MCF 10A (cell line): ENCODE data around the gene RAP1GAP2. TPM values are rescaled to one million over a fixed set of nuclear protein-coding genes. Genes with fewer than 3 reads are reported as not detected.

Experiments used
- Bru-seq: library from RNA; stranded (reverse); fragments of 400-500 nt; gene quantifications from one replicate; lab custom pipeline; 2021; lab: Mats Ljungman, UMichigan
- BruChase-seq, 2 experiments: library from RNA; stranded (reverse); fragments of 400-500 nt; gene quantifications; one replicate each; lab custom pipeline; 2021; lab: Mats Ljungman, UMichigan
- BruUV-seq: library from RNA; stranded (reverse); fragments of 400-500 nt; replicated peaks from 2 replicates; lab custom pipeline; 2021; lab: Mats Ljungman, UMichigan
- CTCF ChIA-PET: fragments of 300-600 bp; sonication (Branson Sonifier 250); formaldehyde crosslinking; extraction: SDS; loops from one replicate; lab custom pipeline; 2021; ENCODE audit warnings: antibody characterized with exemption, inconsistent platforms; lab: Yijun Ruan, JAX
- POLR2A ChIA-PET: fragments of 300-600, 350-650 bp; sonication (Branson Sonifier 250); formaldehyde crosslinking; extraction: SDS; loops from one replicate; lab custom pipeline; 2020; ENCODE audit warnings: antibody characterized with exemption, inconsistent platforms; lab: Yijun Ruan, JAX
- DNase-seq: peaks from one replicate; pipeline ENCODE4 v3.0.0-alpha.2; 2018; ENCODE audit not compliant: unreplicated experiment
- H3K27ac Mint-ChIP-seq: one replicate; pipeline ENCODE4 v1.8.0; 2022; ENCODE audit warnings: mild to moderate bottlenecking, low read depth, mixed read lengths; ENCODE audit not compliant: unreplicated experiment
- H3K27me3 Mint-ChIP-seq: one replicate; pipeline ENCODE4 v1.8.0; 2022; ENCODE audit warnings: mixed read lengths; ENCODE audit not compliant: insufficient read depth, unreplicated experiment
- H3K36me3 Mint-ChIP-seq: one replicate; pipeline ENCODE4 v1.8.0; 2022; ENCODE audit warnings: mild to moderate bottlenecking, moderate library complexity, mixed read lengths; ENCODE audit not compliant: insufficient read depth, unreplicated experiment
- H3K4me1 Mint-ChIP-seq: one replicate; pipeline ENCODE4 v1.8.0; 2022; ENCODE audit warnings: mixed read lengths; ENCODE audit not compliant: insufficient read depth, unreplicated experiment
- H3K4me3 Mint-ChIP-seq: one replicate; pipeline ENCODE4 v1.8.0; 2022; ENCODE audit warnings: mild to moderate bottlenecking, moderate library complexity, mixed read lengths; ENCODE audit not compliant: unreplicated experiment
- H3K9me3 Mint-ChIP-seq: one replicate; pipeline ENCODE4 v1.8.0; 2022; ENCODE audit warnings: mixed read lengths; ENCODE audit not compliant: unreplicated experiment
- intact Hi-C: fragments of 100-400 bp; cut with micrococcal nuclease; formaldehyde crosslinking; loops from 2 replicates; pipeline ENCODE4 v1.14.1; 2022
- long read RNA-seq: library from polyadenylated mRNA; stranded (forward); transcript quantifications from one replicate; pipeline ENCODE4 v2.0.0, GENCODE V29; 2022
- total RNA-seq: library from RNA; stranded (reverse); gene quantifications from 2 replicates; pipeline ENCODE4 v1.2.3, GENCODE V29; 2022
- TF ChIP-seq, protein P1 (sequence below): fragments of 200-600 bp; IDR thresholded peaks from one replicate; pipeline ENCODE4 v1.8.0; 2022; ENCODE audit warnings: antibody characterized with exemption, mild to moderate bottlenecking; ENCODE audit not compliant: unreplicated experiment

The RAP1GAP2 gene
- total RNA-seq (33.8 and 40.2 TPM in 2 replicates), Bru-seq, nascent RNA (percentile 48 among the genes with signal in this experiment), BruChase-seq, experiment 1, labeled RNA remaining after a 6-hour chase (percentile 53 among the genes with signal in this experiment), BruChase-seq, experiment 2, labeled RNA remaining after a 2-hour chase (percentile 46 among the genes with signal in this experiment)
- long read RNA-seq, full-length matches to known transcripts: 16 of 33 reads
- long read RNA-seq, partial matches to known transcripts: 4 of 33 reads
- long read RNA-seq, other reads (novel, unspliced or antisense): 13 of 33 reads

DNA sequence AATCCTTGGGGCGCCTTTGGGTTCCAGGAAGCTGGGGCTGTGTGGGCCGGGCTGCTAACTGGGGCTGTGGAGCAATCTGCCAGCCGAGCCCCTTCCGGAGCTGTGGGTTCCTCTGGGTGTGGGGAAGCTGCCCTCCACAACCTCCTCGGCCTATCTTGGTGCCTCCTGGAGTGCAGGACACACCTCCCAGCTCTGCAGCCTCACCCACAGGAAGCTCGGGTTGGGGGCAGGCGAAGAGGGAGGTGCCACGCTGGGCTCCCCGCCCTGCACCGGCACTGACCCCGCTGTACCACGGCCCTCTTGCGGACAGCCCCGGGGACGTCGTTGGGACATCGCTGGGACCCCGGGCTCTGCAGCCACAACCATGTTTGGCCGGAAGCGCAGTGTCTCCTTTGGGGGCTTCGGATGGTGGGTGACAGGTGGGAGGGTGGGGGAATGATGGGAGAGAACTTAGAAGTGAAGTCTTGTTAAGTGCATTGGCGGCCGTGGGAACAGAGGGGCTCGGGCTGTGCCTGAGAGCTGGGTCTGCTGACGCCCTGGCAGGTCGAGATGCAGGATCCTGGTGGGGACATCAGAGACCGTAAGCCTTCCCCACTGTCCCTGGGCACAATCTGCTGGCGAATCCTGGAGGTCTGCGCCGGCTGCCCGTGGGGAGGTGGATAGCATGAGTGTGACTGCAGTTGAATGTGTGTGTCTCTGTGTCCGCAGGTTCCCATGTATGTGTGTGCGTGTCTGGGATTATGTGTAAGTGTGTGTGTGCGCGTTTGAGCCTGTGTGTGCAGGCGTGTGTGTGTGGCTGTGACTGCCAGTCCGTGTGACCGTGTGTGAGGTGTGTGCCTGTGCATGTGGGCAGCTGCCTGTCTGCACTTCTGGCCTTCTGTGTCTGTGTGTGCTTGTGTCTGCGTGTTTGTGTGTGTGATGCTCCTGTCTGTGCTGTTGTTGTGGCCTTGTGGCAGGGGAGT lies at the start of gene RAP1GAP2:
Gene RAP1GAP2 (plus strand): TSS at position 275 of the 962 bp plus-strand sequence. CDS start 90 bp downstream, at position 365.
- TF ChIP-seq, protein P1, sequence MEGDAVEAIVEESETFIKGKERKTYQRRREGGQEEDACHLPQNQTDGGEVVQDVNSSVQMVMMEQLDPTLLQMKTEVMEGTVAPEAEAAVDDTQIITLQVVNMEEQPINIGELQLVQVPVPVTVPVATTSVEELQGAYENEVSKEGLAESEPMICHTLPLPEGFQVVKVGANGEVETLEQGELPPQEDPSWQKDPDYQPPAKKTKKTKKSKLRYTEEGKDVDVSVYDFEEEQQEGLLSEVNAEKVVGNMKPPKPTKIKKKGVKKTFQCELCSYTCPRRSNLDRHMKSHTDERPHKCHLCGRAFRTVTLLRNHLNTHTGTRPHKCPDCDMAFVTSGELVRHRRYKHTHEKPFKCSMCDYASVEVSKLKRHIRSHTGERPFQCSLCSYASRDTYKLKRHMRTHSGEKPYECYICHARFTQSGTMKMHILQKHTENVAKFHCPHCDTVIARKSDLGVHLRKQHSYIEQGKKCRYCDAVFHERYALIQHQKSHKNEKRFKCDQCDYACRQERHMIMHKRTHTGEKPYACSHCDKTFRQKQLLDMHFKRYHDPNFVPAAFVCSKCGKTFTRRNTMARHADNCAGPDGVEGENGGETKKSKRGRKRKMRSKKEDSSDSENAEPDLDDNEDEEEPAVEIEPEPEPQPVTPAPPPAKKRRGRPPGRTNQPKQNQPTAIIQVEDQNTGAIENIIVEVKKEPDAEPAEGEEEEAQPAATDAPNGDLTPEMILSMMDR: no peak
- Mint-ChIP-seq H3K27me3 (peaks cover 30% of the 10 kb centered on the region), H3K4me1 (no peaks in the 10 kb centered on the region), H3K36me3 (no peaks in the 10 kb centered on the region), H3K9me3 (no peaks in the 10 kb centered on the region), H3K4me3 (no peak within 1 kb of the TSS), H3K27ac (no peak within 1 kb of the TSS)
- DNase-seq: no peak
- ChIA-PET POLR2A (no interaction called here), CTCF (interaction anchor here (0.7 kb wide), 1 partner anchor 10 kb away, joined by 3 read pairs; no protein-coding TSS in a partner anchor)
- no TSS peak for BruUV-seq
- intact Hi-C loops: no loop called here

DNA sequence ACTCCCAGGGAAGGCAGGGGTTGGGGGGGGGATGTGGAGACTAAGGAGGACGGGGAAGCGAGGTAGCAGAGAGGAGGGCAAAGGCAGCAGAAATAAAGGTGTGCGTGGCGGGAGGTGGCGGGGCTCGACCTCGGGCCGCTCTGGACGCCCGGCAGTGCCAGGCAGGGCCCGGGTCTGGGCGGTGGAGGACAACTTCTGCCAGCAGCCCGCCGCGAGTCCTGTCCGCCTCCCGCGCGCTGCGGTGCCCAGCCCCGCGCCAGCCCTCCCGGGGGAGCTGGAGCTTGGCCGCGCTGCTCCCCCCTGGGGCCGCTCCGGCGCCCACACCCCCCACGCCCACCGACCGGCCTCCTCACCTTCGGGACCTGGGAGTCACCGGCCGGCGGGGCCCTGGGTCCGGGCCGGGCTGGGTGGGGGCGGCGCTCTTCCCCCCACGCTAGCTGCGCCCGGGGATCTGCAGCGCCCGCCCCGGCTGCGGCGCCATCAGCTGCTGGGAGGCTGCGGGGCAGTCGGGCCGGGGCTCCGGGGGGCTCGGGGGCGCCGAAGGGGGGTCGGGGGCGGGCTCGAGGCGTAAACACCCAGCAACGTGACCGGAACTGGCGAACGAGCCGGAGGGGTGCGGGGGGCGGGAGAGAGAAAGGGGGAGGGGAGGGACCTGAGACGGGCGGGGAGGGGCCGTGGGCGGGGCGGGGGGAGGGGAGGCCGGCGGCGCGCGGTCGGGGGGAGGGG lies 47.0 kb upstream of the RAP1GAP2 start, which contains the start of gene CCDC92B:
Gene CCDC92B (minus strand): TSS at position 595 of the 726 bp plus-strand sequence. CDS start 14,507 bp downstream, outside the sequence.
- Mint-ChIP-seq H3K4me1 (no peaks in the 10 kb centered on the region), H3K9me3 (no peaks in the 10 kb centered on the region), H3K36me3 (no peaks in the 10 kb centered on the region), H3K27ac (no peak within 1 kb of the TSS), H3K4me3 (no peak within 1 kb of the TSS), H3K27me3 (peaks cover 47% of the 10 kb centered on the region)
- ChIA-PET CTCF (no interaction called here), POLR2A (no interaction called here)
- no peak for DNase-seq
- TF ChIP-seq, protein P1: no peak
- BruUV-seq: no TSS peak
- intact Hi-C loops: no loop called here

DNA sequence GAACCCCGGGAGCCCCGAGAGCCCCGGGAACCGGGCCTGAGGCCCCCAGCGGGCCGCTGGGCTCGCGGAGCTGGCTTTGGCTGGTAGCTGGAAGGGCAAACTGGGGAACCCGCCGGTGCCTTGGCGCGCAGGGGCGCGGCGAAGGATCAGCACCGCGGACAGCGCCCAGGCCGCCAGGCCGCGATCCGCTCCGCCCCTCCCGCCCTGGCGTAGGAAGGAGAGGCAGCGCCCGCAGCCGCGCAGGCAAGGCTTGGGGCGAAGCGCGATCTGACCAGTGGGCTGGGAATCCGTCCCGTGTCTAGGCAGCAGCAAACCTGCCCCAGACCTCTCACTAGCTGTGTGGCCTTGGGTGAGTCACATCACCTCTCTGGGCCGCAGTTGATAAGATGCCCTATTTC lies 46.5 kb upstream of the RAP1GAP2 start:
- TF ChIP-seq, protein P1: no peak
- Mint-ChIP-seq H3K36me3 (no peaks in the 10 kb centered on the region), H3K4me1 (no peaks in the 10 kb centered on the region), H3K4me3 (no peak overlapping the region), H3K9me3 (no peaks in the 10 kb centered on the region), H3K27ac (no peak overlapping the region), H3K27me3 (peaks cover 41% of the 10 kb centered on the region)
- peak; percentile 62 for DNase-seq
- ChIA-PET POLR2A (no interaction called here), CTCF (no interaction called here)
- no TSS peak for BruUV-seq
- intact Hi-C loops: no loop called here
